Epithelial cell of esophagus (primary cell): Measurements from ENCODE around the gene TASOR2.

Experiments
- DNase-seq: peaks from one replicate; pipeline ENCODE4 v3.0.0; 2010; ENCODE audit warnings: low read depth
- H3K4me3 ChIP-seq: 2 replicates; pipeline ENCODE4 v1.5.1; 2011; ENCODE audit warnings: mild to moderate bottlenecking, low read length, control low read depth
- CTCF ChIP-seq: IDR thresholded peaks from 2 replicates; pipeline ENCODE4 v1.5.1; 2011; ENCODE audit warnings: low read depth, mild to moderate bottlenecking, low read length, control low read depth, inconsistent platforms; ENCODE audit not compliant: insufficient read depth; ENCODE audit errors: missing control alignments

The TASOR2 gene

GRCh38 chr10:5643346-5644067 is 41.1 kb upstream of the TASOR2 start:
- no peak for DNase-seq
- no peak for TF ChIP-seq CTCF
- no peak overlapping the region for H3K4me3 ChIP-seq

DNA sequence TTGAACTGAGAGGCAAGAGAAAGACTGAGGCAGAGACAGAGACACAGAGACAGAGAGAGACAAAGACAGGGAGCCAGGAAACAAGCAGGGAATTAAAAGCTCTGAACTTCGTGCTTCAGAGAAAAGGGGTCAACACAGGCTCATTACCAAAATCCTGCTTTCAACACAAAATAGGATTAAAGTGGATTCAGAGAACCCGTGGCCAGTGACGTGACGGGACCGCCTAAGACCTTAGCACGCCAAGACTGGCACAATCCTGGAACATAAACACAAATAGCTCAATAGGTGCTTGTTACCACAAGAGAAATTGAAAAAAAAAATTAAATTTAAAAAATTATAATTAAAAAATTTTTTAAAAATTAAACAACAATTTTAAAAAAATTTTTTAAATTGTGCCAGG is 39.7 kb upstream of the TASOR2 start:
- DNase-seq: no peak
- no peak for TF ChIP-seq CTCF

GRCh38 chr10:5645375-5645774 is 39.3 kb upstream of the TASOR2 start:
- no peak for DNase-seq
- no peak overlapping the region for H3K4me3 ChIP-seq
- TF ChIP-seq CTCF: no peak

More for the DNA sequence above, 39.7 kb upstream of the TASOR2 start:
- no peak overlapping the region for H3K4me3 ChIP-seq

DNA sequence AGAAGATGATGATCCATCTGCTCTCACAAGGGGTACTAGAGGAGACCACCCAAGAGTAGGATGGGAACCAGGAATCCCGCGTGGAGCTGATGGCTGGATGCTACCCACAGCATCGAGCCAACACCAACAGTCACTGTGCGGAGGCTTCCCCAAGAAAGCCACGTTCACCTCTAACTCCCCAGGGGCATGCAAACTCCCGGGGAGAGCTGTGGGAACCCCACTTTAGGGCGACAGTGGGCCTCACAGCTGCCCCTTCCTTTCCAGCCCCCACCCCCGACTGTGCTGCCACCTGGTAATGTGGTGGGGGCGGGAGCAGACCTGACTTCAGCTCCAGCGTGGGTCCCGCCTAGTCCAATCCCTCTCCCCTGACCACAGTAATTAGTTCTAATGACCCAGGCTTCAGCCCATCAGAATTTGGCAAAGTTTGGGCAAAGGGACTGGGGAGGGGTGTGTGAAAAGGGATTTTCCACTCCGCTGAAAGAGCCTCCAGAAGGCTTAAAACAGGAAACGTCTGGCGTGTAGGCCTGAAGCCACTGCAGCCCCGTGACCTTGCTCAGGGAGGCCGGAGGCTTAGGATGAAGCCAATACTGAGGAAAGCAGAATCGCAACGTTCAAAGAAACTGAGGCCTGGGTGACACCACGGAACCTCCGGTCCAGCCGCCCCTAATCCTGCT is 38.6 kb upstream of the TASOR2 start:
- DNase-seq: no peak
- no peak for TF ChIP-seq CTCF
- H3K4me3 ChIP-seq: no peak overlapping the region

GRCh38 chr10:5647507-5648240 is 37.0 kb upstream of the TASOR2 start:
- H3K4me3 ChIP-seq: no peak overlapping the region
- TF ChIP-seq CTCF: no peak
- no peak for DNase-seq

GRCh38 chr10:5648494-5649457 is 35.9 kb upstream of the TASOR2 start:
- no peak for DNase-seq
- no peak for TF ChIP-seq CTCF
- H3K4me3 ChIP-seq: no peak overlapping the region
